ENCODE data around the gene SYCP2L.
"Not testable (repeated sequence)": the region's sequence is repeated elsewhere in the genome, so short reads cannot be mapped to it uniquely, and the experiment has no call there.

SYCP2L gene

DNA sequence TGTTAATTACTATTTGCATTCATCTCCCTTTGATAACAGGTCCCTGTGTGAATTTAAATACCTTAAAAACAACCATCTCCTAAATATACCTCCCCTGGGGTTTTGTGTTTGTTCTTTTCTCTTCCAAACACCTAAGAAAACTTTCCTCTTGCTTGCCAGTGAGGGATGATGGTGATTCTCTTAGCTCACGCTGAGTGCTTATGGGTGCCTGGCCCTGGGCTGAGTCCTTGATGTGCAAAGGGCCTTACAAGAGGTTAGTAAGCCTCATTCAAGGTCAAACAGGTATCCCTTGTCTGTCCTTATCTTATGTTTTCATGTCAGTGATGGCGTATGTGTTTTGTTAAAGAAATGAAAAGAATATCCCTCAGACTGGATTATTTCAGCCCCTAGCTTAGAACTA, 76.3 kb downstream of the SYCP2L start:
- DNase-seq (ENCODE audit: insufficient read length) (no peak), FAIRE-seq (no peak)
- TF ChIP-seq TAF1 (IDR thresholded peaks at IDR 0.05; ENCODE audit: borderline replicate concordance, low read depth, low read length), result no peak

DNA sequence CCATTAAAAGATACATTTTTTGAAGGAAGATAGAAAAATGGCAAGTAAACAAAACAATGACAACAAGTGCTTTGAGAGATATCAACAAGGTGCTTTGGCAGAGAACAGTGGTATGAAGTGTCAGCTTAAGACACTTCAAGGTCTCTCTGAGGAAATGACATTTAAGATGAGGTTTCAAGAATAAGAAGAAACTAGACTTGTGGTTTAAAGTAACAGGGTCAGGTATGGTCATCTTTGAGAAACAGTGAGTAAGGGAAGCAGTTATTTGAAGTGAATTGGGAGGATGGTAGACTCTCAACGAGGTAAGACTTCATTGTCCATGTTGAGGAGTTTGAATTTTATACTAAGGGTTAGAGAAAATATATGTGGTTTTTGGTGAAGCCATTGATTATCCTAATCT, 77.8 kb downstream of the SYCP2L start:
- TF ChIP-seq POLR2AphosphoS5 (IDR thresholded peaks at IDR 0.05; ENCODE audit: low read depth, low read length) (no peak), POLR2A (IDR thresholded peaks at IDR 0.05; ENCODE audit: low read depth, low read length) (no peak), TAF1 (IDR thresholded peaks at IDR 0.05; ENCODE audit: borderline replicate concordance, low read depth, low read length) (no peak)
- DNase-seq (ENCODE audit: insufficient read length) (no peak), FAIRE-seq (no peak)

DNA sequence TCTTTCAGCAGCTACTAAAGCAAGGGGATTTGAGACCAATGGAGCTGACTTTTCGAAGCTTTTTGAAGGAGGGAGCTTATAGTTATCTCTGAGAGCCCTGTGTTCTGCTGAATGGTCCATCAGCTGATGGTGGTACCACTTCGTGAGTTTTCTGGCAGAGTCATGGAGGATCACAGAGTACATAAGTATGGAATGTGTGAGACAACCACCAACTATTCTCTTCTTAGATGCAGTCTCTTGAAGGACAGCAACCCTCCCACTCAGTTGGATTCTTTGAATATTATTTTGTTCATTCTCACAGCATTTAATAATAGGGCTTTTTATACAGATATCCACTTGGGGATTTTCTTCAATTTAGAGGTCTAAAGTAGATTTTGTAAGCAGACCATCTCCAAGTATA, 81.9 kb downstream of the SYCP2L start:
- TF ChIP-seq TAF1 (IDR thresholded peaks at IDR 0.05; ENCODE audit: borderline replicate concordance, low read depth, low read length), result no peak
- no peak for TF ChIP-seq POLR2AphosphoS5 (IDR thresholded peaks at IDR 0.05; ENCODE audit: low read depth, low read length)
- TF ChIP-seq POLR2A (IDR thresholded peaks at IDR 0.05; ENCODE audit: low read depth, low read length), result no peak
- FAIRE-seq (no peak), DNase-seq (ENCODE audit: insufficient read length) (no peak)

DNA sequence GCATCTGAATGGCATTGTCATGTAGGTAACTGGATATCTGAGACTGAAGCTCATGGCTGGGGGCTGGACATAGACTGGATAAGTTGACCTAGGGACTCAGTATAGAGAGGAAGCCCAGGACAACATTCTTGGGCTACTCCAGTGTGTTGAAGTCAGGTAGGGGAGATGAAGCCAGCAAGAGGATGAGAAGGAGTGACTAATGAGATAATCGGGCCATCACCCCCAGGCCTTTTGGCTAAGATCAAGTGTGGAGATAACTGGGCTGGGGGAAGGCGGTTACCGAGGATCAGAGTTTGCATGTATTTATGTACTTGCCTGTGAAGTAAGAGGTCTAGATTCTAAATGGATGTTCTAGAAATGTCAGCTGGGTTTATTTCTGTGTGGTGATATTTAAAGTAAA, 83.9 kb downstream of the SYCP2L start:
- FAIRE-seq (no peak), DNase-seq (ENCODE audit: insufficient read length) (no peak)
- TF ChIP-seq POLR2A (IDR thresholded peaks at IDR 0.05; ENCODE audit: low read depth, low read length), result no peak
- TF ChIP-seq POLR2AphosphoS5 (IDR thresholded peaks at IDR 0.05; ENCODE audit: low read depth, low read length), result no peak
- no peak for TF ChIP-seq TAF1 (IDR thresholded peaks at IDR 0.05; ENCODE audit: borderline replicate concordance, low read depth, low read length)

DNA sequence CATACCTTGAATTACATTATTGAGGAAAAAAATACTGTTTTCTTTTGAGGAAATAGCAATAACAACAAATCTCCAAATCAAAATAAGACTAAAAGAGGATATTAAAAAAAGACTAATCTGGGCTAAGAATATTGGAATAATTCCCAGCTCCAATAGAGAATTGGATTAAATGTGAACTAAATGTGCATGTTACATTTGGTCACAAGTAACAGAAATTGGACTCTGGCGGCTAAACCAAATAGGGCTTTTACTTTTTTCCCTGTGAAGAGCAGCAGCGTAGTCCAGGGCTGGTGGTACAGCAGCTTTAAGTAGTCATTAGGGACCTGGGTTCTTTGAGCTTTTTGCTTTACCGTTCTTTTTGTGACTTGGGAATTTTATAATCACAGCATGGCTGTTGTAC, 85.3 kb downstream of the SYCP2L start:
- TF ChIP-seq POLR2AphosphoS5 (IDR thresholded peaks at IDR 0.05; ENCODE audit: low read depth, low read length) (no peak), POLR2A (IDR thresholded peaks at IDR 0.05; ENCODE audit: low read depth, low read length) (no peak), TAF1 (IDR thresholded peaks at IDR 0.05; ENCODE audit: borderline replicate concordance, low read depth, low read length) (no peak)

DNA sequence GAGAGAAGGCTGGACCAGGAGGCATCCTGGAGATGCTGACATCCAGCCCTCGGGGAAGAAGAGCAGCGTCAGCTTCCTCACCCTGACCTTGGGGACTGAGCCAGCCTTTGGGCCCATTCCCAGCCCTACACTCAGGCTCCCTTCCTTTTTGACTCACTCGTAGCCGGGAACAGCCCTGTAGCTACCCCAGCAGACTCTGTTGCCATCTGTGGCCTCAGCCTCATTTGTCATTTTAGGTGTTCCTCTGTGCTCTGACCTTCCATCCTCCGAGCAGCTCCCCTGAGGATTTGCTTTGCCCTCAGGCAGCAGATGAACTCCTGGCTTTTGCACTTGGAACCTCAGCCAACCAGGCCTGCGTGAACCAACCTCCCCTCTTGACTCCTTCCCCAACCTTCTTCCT, 89.7 kb downstream of the SYCP2L start:
- TF ChIP-seq TAF1 (IDR thresholded peaks at IDR 0.05; ENCODE audit: borderline replicate concordance, low read depth, low read length) (no peak), POLR2A (IDR thresholded peaks at IDR 0.05; ENCODE audit: low read depth, low read length) (no peak), POLR2AphosphoS5 (IDR thresholded peaks at IDR 0.05; ENCODE audit: low read depth, low read length) (no peak)
- DNase-seq (ENCODE audit: insufficient read length) (no peak), FAIRE-seq (no peak)

More for the DNA sequence above, 85.3 kb downstream of the SYCP2L start:
- DNase-seq (ENCODE audit: insufficient read length) (no peak), FAIRE-seq (no peak)

DNA sequence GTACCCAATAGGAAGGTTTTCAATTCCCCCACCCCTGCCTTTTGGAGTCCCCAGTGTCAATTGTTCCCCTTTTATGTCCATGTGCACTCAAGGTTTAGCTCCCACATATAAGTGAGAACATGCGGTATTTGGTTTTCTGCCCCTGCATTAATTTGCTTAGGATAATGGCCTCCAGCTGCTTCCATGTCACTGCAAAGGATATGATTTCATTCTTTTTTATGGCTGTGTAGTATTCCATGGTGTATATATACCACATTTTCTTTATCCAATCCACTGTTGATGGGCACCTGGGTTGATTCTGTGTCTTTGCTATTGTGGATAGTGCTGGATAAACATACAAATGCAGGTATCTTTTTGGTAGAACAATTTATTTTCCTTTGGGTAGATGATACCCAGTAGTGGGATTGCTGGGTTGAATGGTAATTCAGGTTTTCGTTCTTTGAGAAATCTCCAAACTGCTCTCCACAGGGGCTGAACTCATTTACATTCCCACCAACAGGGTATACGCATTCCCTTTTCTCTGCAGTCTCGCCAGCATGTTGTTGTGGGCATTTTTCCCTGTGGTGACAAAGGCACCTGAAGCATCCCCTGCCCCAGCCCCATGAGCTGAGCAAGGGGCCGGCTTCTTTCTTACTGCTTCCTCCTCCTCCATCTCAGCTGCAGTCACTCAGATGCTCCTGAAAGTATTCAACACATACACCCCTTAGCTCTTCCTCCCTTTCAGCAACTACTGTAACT, 90.5 kb downstream of the SYCP2L start:
- FAIRE-seq, result no peak
- no peak for TF ChIP-seq POLR2AphosphoS5 (IDR thresholded peaks at IDR 0.05; ENCODE audit: low read depth, low read length)
- no peak for TF ChIP-seq POLR2A (IDR thresholded peaks at IDR 0.05; ENCODE audit: low read depth, low read length)
- no peak for TF ChIP-seq TAF1 (IDR thresholded peaks at IDR 0.05; ENCODE audit: borderline replicate concordance, low read depth, low read length)

DNA sequence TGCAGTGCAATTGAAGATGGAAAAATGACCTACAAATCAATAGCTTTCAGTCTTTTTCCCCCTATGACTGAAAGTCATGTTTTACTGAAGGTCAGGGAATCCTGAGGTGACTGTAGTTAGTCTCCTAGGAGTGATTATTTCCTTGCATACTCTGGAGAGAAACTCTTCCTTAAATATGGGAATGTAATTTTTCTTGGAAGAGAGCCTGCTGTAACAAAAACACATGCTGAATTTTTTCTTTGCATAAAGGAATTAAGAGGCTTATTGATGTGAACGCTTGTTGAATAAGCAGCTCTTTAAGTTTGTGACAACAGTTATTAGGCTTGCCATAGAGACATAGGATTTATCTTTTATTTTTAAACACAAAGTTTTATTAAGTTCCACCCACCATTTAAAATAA, 92.8 kb downstream of the SYCP2L start:
- FAIRE-seq, result no peak

More for the DNA sequence above, 90.5 kb downstream of the SYCP2L start:
- DNase-seq (ENCODE audit: insufficient read length), result no peak

DNA sequence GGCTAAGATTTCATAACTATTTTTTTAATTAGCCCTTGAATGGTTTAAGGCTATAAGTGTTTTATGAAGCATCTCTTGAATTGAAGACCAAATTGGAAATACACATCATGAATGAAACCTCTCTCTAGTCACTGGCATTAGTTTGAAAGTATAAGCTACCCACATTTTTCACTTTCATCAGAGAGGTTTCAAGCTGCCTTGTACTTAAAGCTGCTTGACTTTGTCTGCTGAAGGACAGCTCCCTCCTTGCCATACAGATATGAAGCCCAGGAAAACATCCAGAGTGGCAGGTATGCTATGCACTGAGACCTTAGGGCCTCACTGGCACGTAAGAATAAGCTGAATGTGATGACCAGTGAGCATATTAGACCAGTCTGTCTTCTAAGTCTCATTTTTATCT, 94.6 kb downstream of the SYCP2L start:
- FAIRE-seq (no peak), DNase-seq (ENCODE audit: insufficient read length) (no peak)
- TF ChIP-seq POLR2AphosphoS5 (IDR thresholded peaks at IDR 0.05; ENCODE audit: low read depth, low read length) (no peak), POLR2A (IDR thresholded peaks at IDR 0.05; ENCODE audit: low read depth, low read length) (no peak), TAF1 (IDR thresholded peaks at IDR 0.05; ENCODE audit: borderline replicate concordance, low read depth, low read length) (no peak)

More for the DNA sequence above, 92.8 kb downstream of the SYCP2L start:
- TF ChIP-seq POLR2A (IDR thresholded peaks at IDR 0.05; ENCODE audit: low read depth, low read length) (no peak), TAF1 (IDR thresholded peaks at IDR 0.05; ENCODE audit: borderline replicate concordance, low read depth, low read length) (no peak), POLR2AphosphoS5 (IDR thresholded peaks at IDR 0.05; ENCODE audit: low read depth, low read length) (no peak)
- DNase-seq (ENCODE audit: insufficient read length), result no peak

DNA sequence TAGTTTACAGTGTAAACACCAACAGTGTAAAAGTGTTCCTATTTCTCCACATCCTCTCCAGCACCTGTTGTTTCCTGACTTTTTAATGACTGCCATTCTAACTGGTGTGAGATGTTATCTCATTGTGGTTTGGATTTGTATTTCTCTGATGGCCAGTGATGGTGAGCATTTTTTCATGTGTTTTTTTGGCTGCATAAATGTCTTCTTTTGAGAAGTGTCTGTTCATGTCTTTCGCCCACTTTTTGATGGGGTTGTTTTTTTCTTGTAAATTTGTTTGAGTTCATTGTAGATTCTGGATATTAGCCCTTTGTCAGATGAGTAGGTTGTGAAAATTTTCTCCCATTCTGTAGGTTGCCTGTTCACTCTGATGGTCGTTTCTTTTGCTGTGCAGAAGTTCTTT, 98.1 kb downstream of the SYCP2L start:
- FAIRE-seq, result not testable (repeated sequence)

DNA sequence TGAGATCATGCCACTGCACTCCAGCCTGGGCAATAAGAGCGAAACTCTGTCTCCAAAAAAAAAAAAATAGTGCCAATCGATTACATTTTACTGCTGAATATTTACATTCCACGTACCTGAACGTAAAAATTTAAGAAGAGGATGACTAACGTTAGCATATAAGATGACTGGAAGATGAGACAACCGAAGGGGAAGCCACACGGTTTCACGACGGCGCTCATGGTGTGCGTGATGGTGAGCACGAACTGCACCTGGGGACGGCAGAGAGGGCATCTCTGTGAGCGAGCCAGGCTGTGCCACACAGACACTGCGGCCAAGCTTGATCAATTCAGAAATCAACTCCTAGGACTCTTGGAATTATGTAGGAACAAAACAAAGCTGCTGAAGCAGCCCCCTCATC, 102.7 kb downstream of the SYCP2L start:
- DNase-seq (ENCODE audit: insufficient read length) (no peak), FAIRE-seq (no peak)
- TF ChIP-seq POLR2AphosphoS5 (IDR thresholded peaks at IDR 0.05; ENCODE audit: low read depth, low read length) (no peak), TAF1 (IDR thresholded peaks at IDR 0.05; ENCODE audit: borderline replicate concordance, low read depth, low read length) (no peak), POLR2A (IDR thresholded peaks at IDR 0.05; ENCODE audit: low read depth, low read length) (no peak)

More for the DNA sequence above, 98.1 kb downstream of the SYCP2L start:
- DNase-seq (ENCODE audit: insufficient read length), result not testable (repeated sequence)

DNA sequence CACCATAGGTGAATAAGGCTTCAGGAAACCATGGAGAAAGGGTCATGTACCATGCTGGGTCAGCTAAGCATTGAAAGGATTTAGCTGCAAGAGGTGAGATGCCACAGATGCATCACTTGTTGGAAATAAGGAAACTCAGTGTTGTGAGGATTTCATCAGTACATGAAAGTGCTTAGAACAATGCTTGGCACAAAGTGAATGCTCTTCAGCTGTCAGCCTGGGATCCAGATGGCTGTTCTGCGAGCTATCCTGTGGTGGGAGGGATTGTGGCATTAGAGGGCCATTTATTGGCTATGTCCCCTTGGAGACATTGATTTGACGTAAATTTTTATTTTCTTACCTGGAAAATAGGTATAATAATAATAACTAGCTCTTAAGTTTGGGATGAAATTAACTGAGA, 104.3 kb downstream of the SYCP2L start:
- DNase-seq (ENCODE audit: insufficient read length) (no peak), FAIRE-seq (no peak)
- TF ChIP-seq TAF1 (IDR thresholded peaks at IDR 0.05; ENCODE audit: borderline replicate concordance, low read depth, low read length), result no peak
- no peak for TF ChIP-seq POLR2AphosphoS5 (IDR thresholded peaks at IDR 0.05; ENCODE audit: low read depth, low read length)
- TF ChIP-seq POLR2A (IDR thresholded peaks at IDR 0.05; ENCODE audit: low read depth, low read length), result no peak

DNA sequence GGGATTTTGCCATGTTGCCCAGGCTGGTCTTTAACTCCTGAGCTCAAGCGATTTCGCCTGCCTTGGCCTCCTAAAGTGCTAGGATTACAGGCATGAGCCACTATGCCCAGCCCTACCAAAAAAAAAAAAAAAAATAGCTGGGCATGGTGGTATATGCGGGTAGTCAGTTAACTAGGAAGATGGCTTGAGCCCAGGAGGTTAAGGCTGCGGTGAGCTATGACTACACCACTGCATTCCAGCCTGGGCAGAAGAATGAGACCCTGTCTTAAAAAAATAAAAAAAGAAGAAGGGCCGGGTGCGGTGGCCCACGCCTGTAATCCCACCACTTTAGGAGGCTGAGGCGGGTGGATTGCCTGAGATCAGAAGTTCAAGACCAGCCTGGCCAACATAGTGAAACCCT, 107.0 kb downstream of the SYCP2L start:
- DNase-seq (ENCODE audit: insufficient read length) (no peak), FAIRE-seq (no peak)
- TF ChIP-seq POLR2A (IDR thresholded peaks at IDR 0.05; ENCODE audit: low read depth, low read length) (no peak), POLR2AphosphoS5 (IDR thresholded peaks at IDR 0.05; ENCODE audit: low read depth, low read length) (no peak), TAF1 (IDR thresholded peaks at IDR 0.05; ENCODE audit: borderline replicate concordance, low read depth, low read length) (no peak)

All from GM12892 (cell line).